Nephron (organoid): ENCODE measurements around the gene SMTN.

ENCODE experiments used
- H3K27ac Mint-ChIP-seq, 3 experiments: 2 replicates each; pipeline ENCODE4 v1.8.0; 2020; ENCODE audit warnings: mixed read lengths in 3 of 3, mild to moderate bottlenecking in 2 of 3, moderate library complexity in 1 of 3
- H3K27me3 Mint-ChIP-seq: 2 replicates; pipeline ENCODE4 v1.8.0; 2021; ENCODE audit warnings: low read depth, mild to moderate bottlenecking, moderate library complexity, mixed read lengths
- H3K36me3 Mint-ChIP-seq: 2 replicates; pipeline ENCODE4 v1.8.0; 2020; ENCODE audit warnings: low read depth, mixed read lengths
- H3K4me1 Mint-ChIP-seq: 2 replicates; pipeline ENCODE4 v1.8.0; 2020; ENCODE audit warnings: mixed read lengths
- H3K4me3 Mint-ChIP-seq, 3 experiments: 2 replicates each; pipeline ENCODE4 v1.8.0; 2020; ENCODE audit warnings: mild to moderate bottlenecking in 3 of 3, mixed read lengths in 3 of 3, moderate library complexity in 2 of 3
- H3K9me3 Mint-ChIP-seq: 2 replicates; pipeline ENCODE4 v1.8.0; 2020; ENCODE audit warnings: mixed read lengths
- TF ChIP-seq, protein P1 (sequence below), 3 experiments: fragments of 200-600 bp; sonication (generic); IDR thresholded peaks; one replicate each; pipeline ENCODE4 v1.5.0; 2021; ENCODE audit warnings: antibody characterized with exemption in 3 of 3; ENCODE audit not compliant: unreplicated experiment in 3 of 3

SMTN gene

DNA sequence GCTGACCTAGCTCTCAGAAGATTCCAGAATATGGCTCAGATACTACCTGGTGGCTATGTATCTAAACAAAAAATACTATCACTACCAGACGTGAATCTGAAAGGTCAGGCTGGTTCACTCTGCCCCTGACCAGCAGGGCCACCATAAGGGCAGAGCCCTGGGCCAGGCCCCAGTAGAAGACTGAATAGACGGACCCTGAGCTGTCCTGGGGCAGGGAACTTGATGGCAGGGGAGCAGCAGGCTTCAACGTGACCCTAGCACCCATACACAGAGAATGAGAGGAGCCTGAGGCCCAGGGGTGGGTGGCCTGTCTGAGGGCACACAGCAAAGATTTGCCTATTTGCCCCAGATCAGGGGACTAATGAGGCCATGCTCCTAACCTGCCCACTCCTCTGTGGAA is 72.2 kb downstream of the SMTN start:
- Mint-ChIP-seq H3K4me3 (no peak overlapping the region), H3K36me3 (no peaks in the 10 kb centered on the region), H3K4me1 (peaks cover 9% of the 10 kb centered on the region), H3K9me3 (no peaks in the 10 kb centered on the region), H3K27ac (no peak overlapping the region), H3K27me3 (peaks cover 18% of the 10 kb centered on the region)
- TF ChIP-seq, protein P1, sequence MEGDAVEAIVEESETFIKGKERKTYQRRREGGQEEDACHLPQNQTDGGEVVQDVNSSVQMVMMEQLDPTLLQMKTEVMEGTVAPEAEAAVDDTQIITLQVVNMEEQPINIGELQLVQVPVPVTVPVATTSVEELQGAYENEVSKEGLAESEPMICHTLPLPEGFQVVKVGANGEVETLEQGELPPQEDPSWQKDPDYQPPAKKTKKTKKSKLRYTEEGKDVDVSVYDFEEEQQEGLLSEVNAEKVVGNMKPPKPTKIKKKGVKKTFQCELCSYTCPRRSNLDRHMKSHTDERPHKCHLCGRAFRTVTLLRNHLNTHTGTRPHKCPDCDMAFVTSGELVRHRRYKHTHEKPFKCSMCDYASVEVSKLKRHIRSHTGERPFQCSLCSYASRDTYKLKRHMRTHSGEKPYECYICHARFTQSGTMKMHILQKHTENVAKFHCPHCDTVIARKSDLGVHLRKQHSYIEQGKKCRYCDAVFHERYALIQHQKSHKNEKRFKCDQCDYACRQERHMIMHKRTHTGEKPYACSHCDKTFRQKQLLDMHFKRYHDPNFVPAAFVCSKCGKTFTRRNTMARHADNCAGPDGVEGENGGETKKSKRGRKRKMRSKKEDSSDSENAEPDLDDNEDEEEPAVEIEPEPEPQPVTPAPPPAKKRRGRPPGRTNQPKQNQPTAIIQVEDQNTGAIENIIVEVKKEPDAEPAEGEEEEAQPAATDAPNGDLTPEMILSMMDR (IDR thresholded peaks at IDR 0.05; ENCODE audit: unreplicated experiment in 3 of 3) = no peak
